Activated T-cell treated with anti-CD3 and anti-CD28 coated beads for 24 hours (primary cell): Measurements from ENCODE around the gene NEUROG1.

Experiments
- DNase-seq: peaks from one replicate; pipeline ENCODE4 v3.0.0-alpha.2; 2020; ENCODE audit warnings: low read depth

NEUROG1 gene

GRCh38 chr5:135493406-135494180 lies 42.2 kb downstream of the NEUROG1 start:
- DNase-seq, result no peak

DNA sequence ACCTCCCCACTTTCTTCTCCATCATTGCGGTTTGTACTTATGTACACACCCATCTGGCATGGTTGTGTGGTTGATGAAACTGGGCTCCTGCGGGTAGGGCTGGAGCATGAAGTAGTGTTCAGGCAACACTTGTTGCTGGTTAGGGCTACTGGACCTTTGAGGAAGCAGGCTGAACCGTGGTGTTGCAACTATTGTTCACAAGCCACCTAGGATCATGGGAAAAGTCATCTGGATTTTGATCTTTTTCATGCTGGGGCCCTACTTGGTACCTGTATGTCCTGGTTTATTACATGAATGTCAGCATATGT lies 43.5 kb downstream of the NEUROG1 start:
- no peak for DNase-seq

DNA sequence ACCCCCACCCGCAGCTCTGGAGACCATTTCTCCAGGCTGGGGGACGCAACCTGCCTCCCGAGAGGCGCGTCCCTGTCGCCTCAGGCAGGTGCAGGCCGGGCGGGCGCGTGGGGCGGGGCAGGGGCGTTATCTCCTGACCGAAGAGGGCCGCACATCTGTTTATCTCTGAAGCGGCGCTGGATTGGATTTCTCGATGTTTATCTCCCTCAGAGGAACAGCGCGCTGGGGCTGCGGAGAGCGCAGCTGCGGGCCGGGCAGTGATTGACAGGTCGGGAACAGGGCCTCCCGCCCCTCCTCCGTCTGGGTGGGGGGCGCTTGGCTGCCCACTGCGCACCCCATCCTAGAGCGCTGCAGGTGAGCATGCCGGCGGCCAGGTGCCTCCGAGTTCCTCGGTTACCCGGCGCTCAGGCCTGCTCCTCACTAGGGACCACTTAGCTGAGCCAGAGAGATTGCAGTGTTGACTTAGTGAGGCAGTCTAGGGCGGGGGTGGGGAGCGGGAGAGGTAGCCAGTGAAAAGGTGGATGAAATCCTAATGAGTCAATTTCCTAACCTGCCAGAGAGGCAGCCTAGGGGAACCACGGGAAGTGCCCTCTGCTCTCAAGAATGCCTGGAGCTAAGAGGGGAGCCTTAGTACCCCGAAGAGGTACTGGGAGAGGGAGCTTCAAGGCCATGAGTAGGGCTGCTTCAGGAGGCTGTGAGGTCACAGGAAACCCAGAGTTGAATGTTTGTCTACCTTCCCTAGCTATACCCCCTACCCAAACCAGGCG lies 44.0 kb downstream of the NEUROG1 start:
- no peak for DNase-seq

DNA sequence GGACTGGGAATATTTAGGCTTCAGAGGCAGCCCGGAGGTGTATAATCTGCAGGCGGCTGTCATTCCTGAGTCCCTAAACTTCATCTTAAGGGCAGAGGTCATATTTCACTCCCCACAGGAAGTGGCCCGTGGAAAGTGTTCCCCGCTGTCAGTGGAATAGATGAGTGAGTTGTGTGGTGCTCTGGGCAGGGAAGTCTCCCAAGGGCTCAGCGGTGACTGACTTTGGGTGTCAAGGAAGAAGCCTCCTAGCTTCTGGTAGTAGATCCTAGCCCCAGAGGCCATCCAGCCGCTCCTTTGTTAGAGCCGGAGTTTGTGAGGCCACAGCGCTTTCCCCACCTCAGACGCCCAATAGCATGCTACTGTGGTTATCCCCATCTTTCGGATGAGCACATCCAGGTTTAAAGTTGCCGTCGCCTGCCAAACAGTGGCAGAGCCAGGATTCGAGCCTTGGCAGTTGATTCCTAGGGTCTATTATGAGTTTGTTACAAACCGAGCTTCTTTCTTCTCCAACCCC lies 44.7 kb downstream of the NEUROG1 start:
- DNase-seq, result no peak

DNA sequence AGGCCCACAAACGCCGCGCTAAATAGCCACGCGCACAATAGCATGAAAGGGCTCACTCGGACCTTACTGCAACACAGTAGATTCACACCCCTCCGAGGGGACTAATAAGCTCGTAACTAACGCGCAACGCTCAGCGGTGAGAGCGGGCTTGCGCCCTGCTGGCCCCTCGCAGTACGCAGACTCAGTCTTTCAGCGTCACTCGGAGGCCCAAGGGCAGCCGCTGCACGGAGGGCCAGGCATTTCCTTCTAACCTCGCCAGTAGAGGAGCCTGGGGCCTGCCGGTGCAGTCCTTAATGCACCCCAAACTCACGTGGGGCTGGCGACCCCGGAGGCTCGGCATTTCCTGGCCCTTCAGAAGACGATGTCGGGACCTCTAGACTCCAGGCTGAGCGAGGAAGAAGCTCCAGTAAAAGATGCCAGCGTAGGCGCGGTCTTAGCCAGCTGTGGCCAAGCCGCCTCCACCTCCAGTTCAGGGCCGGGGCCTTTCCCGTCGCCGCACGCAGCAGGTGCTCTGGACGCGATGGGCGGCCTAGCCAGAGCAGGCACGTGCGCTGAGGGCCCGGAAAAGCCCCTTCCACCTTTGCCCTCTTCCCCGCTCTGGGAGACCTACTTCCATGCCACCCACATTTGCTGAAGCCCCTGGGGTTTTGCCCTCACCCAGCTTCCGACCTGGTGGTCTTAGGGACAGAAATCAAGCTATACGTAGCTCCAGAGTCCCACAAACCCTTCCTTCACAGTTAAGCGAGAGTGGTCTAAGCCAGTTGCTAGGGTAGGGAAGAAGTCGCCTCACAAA lies 45.3 kb downstream of the NEUROG1 start:
- DNase-seq, result no peak

- no peak for DNase-seq
Measured at GRCh38 chr5:135489466-135490244, 46.1 kb downstream of the NEUROG1 start.

DNA sequence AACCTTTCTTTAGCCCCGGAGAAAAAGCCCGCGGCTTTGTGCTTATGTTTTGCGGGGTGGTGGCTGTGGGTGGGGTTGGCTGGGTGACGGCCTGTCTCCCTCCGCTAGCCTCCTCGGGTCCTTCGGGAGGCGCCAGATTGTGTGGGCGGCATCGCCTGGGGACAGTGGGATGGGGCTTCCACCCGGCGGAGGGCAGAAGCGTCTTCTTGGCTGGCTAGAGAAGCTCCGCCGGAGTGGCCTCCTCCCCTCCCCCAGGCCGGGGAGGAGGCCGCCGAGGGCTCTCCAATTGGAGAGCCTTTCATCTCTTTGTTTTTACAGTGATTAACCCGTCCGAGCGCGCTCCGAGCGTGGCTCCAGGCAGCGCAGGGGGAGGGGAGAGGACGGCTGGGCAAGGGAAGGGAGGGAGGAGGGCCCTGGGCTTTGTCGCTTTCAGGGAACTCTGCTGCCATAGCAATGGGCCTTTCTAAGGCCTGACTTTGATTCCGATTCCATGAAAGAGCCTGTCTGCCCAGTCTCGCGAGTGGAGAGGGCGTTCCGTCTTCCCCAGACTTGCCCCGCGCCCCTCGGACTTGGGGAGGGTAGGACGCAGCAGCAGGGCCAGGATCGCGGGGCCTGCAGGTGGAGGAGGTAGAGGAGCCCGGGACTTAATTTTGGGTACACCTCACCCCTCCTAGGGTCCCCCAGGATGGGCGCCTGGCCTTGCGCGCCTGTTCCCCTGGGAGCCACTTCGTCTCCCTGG lies 46.9 kb downstream of the NEUROG1 start:
- DNase-seq, result no peak

GRCh38 chr5:135487839-135488514 lies 47.8 kb downstream of the NEUROG1 start:
- DNase-seq, result no peak

DNA sequence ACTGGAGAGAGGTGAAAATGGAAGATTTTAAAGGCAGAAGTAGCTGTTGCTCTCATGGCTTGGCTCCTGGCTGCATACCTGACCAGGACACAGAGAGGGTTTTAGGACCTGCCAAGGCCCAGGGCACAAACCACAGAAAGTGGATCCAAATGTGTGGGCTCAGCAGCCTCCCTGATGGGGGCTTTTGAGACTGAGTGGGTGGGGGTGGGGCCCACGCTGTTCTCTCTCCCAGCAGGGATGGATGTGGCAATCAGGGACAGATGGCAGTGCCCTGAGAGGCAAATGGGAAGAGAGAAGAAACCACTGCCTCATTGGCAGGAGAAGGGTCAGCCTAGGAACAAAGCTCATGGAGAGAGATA lies 48.7 kb downstream of the NEUROG1 start:
- DNase-seq, result no peak

DNA sequence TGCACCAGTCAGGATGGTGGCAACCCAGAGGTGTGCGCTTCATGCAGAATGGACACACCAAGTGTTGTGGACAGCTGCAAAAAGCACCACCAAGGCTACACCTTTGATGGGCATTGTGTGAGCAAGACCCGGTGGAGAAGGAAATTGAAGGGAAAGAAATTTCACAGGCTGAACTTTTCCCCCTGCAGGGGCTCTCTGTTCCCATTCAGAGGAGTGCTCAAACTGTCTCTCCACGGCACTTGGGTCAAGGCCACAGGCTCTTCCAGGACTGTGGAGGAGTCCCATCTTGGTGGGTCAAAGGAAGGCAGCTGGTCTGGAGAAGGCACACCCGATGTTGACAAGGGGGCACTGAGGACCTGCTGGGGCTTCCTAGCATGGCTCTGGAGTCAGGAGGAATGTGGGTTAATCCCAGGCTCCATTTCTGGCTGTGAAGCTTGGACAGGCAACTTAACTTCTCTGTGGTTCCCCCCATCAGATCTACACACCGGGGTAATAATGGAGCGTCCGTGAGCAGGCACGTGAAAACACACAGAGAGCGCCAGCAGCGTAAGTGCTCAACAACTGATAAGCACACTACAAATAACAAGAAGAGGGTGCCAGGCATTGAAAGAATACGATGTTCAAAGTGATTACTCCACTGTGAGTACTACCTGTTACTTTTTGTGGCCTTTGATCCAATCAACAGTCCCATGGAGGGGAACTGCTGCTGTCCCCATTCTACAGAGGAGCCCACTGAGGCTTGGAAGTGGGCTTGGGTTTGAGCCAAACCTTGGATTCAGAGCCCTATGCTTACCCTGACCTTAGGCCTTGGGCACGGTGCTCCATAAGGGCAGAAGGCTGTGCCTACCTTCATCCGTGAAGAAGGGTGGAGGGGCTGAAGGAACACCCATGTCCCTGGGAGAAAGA lies 49.4 kb downstream of the NEUROG1 start:
- no peak for DNase-seq

DNA sequence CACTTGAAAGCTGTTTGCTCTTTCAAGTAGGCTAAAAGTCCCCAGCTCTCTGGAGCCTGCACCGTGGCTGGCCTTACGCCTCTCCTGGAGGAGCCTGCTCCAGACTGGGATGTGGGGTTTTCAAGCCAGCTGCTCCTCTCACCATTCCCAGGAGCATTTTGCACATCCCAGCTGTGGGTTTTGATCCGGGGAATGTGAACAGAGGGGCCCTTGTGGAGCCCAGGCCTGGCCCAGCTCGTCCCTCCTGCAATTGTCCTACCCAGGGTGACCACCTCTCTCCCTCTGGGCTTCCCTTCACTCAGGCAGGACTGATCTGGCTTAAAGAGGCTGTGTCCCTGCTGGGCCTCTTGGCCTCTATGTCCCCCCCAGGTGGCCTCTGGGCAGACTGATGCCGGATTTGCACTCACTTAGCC lies 51.1 kb downstream of the NEUROG1 start:
- no peak for DNase-seq
